Stimulated activated CD8-positive, alpha-beta memory T cell treated with anti-CD3 and anti-CD28 coated beads, Interleukin-2, amount 100 ng/mL, for 1 hour (primary cell): ENCODE measurements around the gene GHITM.
"Not testable (repeated sequence)": the region's sequence is repeated elsewhere in the genome, so short reads cannot be mapped to it uniquely, and the experiment has no call there.

Experiments used
- DNase-seq, 2 donors: peaks; one replicate each; pipeline ENCODE4 v3.0.0-alpha.2; 2020; ENCODE audit warnings: low read depth in 2 of 2

The GHITM gene

DNA sequence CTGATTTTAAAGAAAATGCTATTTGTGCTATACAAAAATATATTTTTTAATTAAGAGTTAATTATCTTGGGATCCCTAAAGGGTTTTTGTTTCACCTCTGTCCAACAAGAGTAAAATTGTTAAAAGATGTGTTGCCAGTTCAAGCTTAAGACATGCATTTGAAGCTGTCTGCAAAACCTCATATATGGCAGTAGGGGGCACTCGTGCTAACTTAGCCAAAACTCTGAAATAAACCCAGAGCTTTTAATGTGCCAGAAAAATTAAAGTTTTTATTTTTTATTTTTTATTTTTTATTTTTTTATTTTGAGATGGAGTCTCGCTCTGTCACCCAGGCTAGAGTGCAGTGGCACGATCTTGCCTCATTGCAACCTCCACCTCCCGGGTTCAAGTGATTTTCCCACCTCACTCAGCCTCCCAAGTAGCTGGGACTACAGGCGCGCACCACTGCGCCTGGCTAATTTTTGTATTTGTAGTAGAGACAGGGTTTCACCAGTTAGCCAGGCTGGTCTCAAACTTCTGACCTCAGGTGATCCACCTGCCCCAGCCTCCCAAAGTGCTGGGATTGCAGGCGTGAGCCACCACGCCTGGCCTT, 8.8 kb downstream of the GHITM start:
- DNase-seq, result not testable (repeated sequence)

DNA sequence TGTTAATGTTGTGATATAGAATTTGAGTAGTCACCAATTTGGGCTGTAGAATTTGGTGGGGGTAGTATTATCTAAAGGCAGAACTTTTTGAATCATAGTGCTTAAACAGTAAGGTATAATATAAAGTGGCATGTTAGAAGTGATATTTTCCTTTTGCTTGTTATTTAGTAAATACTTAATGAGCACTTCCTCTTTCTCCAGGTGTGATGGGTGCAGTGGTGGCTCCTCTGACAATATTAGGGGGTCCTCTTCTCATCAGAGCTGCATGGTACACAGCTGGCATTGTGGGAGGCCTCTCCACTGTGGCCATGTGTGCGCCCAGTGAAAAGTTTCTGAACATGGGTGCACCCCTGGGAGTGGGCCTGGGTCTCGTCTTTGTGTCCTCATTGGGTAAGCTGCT, 10.5 kb downstream of the GHITM start:
- no peak for DNase-seq

DNA sequence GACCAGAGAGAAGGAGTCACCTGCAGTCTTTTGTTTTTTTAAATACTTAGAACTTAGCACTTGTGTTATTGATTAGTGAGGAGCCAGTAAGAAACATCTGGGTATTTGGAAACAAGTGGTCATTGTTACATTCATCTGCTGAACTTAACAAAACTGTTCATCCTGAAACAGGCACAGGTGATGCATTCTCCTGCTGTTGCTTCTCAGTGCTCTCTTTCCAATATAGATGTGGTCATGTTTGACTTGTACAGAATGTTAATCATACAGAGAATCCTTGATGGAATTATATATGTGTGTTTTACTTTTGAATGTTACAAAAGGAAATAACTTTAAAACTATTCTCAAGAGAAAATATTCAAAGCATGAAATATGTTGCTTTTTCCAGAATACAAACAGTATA, 13.5 kb downstream of the GHITM start:
- no peak for DNase-seq

- no peak for DNase-seq
Measured at GRCh38 chr10:84155521-84155920, 16.2 kb downstream of the GHITM start.

GRCh38 chr10:84156009-84156408, 16.7 kb downstream of the GHITM start:
- DNase-seq, result no peak

DNA sequence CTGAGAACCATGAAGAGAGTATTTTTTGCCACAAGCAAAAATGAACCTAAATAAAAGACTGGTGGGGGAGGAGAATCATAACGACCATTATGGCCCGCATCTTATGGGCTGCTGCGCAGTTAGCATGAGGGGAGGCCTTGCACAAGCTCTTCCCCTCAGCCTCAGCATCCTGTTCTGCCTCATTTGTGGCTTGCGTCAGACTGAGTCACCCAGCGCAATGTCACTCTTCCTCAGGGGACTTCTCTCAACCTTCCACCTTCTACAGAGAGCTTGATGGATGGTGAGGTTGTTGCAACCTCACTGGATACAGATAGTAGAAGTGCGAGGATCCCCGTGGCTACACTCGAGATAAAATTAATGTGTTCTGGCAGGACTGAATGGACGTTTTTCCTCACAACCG, 17.5 kb downstream of the GHITM start:
- DNase-seq, result no peak

- no peak for DNase-seq
Measured at GRCh38 chr10:84158061-84158460, 18.8 kb downstream of the GHITM start.

- DNase-seq, result no peak
Measured at GRCh38 chr10:84158550-84158949, 19.2 kb downstream of the GHITM start.

GRCh38 chr10:84159076-84159685, 19.9 kb downstream of the GHITM start:
- no peak for DNase-seq

- DNase-seq, result no peak
Measured at GRCh38 chr10:84160663-84161362, 21.5 kb downstream of the GHITM start.

GRCh38 chr10:84163996-84164395, 24.7 kb downstream of the GHITM start:
- DNase-seq, result no peak

DNA sequence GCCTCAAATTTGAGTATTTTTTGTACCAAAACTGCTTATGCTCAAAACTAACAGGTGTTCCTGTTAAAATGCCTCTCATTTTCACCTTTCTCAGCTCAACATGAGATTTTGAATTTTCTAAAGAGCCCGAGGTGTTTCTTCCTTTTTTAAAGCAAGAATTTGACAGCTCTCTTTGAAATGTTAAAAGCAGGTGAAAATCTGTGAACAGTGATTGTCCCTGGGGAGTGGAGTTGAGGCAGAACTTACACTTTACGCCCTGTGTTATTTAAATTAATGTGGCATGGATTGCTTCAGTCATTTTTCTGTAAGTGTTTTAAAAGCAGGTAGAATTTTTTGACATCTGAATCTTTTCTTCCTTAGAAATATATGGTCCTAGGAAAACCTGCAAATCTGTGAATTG, 25.1 kb downstream of the GHITM start:
- no peak for DNase-seq

GRCh38 chr10:84166620-84167288, 27.4 kb downstream of the GHITM start:
- no peak for DNase-seq

GRCh38 chr10:84167289-84167653, 28.0 kb downstream of the GHITM start:
- not testable (repeated sequence) for DNase-seq

- not testable (repeated sequence) for DNase-seq
Measured at GRCh38 chr10:84168382-84168781, 29.1 kb downstream of the GHITM start.

GRCh38 chr10:84171237-84171636, 31.9 kb downstream of the GHITM start:
- DNase-seq, result not testable (repeated sequence)

- DNase-seq, result not testable (repeated sequence)
Measured at GRCh38 chr10:84171700-84172466, 32.6 kb downstream of the GHITM start.

GRCh38 chr10:84172467-84173356, 33.4 kb downstream of the GHITM start:
- DNase-seq, result no peak

GRCh38 chr10:84173501-84173929, 34.2 kb downstream of the GHITM start, which contains the start of gene GPR15LG:
Gene GPR15LG (plus strand): TSS chr10:84173801. CDS start chr10:84173852, 51 bp downstream.
- no peak for DNase-seq

- DNase-seq, result no peak
Measured at GRCh38 chr10:84175436-84175835, 36.1 kb downstream of the GHITM start.

DNA sequence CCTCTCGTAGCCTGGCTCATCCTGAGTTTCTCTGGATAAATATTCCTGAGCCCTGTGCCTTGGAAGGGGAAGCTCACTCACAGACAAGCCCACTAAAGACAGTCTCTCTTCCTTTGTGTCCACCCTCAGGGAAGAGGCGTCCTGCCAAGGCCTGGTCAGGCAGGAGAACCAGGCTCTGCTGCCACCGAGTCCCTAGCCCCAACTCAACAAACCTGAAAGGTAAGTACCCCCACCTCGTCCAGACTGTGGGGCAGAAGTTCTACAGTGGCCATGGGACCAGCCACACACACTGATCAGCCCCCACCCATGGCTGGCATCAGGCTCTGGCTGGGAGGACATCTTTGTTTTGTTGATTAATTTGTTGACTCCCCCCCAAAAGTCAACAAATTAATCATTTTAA, 37.0 kb downstream of the GHITM start:
- DNase-seq, result no peak
